Measurements from ENCODE around the gene MELTF. TPM values are rescaled to one million over a fixed set of nuclear protein-coding genes. Genes with fewer than 3 reads are reported as not detected.
A peak's percentile ranks its signal among the peaks of the same experiment; 100 is the strongest.

Gene MELTF
- total RNA-seq, 1 experiment from 2014 or later, result 9.2 TPM

DNA sequence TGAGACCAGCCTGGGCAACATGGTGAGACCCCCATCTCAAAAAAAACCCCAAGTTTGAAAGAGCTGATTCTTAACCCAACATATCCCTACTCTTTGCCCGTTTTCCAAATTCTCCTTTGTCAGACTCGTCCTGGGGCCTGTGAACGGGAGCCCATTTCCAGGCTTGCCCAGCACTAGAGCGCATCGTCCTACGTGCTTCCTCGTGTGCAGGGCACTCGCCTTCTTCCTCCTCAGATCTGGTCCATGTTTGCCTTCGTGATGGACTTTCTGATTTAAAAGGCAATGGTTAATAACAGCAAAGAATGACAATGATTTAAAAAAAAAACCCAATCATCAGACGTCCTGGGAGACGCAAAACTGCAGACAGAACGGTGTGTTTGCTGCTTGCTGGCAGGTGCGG is 10.1 kb downstream of the MELTF start:
- no peak overlapping the region for H3K4me2 ChIP-seq (ENCODE audit: insufficient read depth, insufficient read length, low read length)
- H3K27ac Mint-ChIP-seq, result no peak overlapping the region
- no peaks in the 10 kb centered on the region for H3K79me2 ChIP-seq (ENCODE audit: insufficient read depth, low read length)
- no peaks in the 10 kb centered on the region for H3K23me2 ChIP-seq (ENCODE audit: insufficient read length, low read depth, low read length, poor library complexity, severe bottlenecking)
- no peak overlapping the region for H3T11ph ChIP-seq (ENCODE audit: low read length)
- no peaks in the 10 kb centered on the region for H3K79me1 ChIP-seq (ENCODE audit: insufficient read depth, low read depth, low read length, poor library complexity, severe bottlenecking)
- H3K4ac ChIP-seq (ENCODE audit: low read depth, low read length), result no peak overlapping the region
- H3K27me3 ChIP-seq (ENCODE audit: insufficient read depth, low read length), result no peaks in the 10 kb centered on the region
- H3K56ac ChIP-seq (ENCODE audit: insufficient read length, low read depth, low read length), result no peak overlapping the region
- H4K8ac ChIP-seq (replicated peaks; ENCODE audit: insufficient read length, low read depth, low read length), result no peak overlapping the region
- no peak overlapping the region for H3K4me3 Mint-ChIP-seq
- peaks cover 8% of the 10 kb centered on the region for H3K27me3 Mint-ChIP-seq (ENCODE audit: low read depth)
- H3K23ac ChIP-seq (ENCODE audit: insufficient read length, low read depth, low read length), result no peak overlapping the region
- no peak overlapping the region for H4K5ac ChIP-seq (ENCODE audit: insufficient read length, low read depth, low read length)
- no peaks in the 10 kb centered on the region for H3K36me3 Mint-ChIP-seq (ENCODE audit: insufficient read depth in 1 of 3, low read depth in 3 of 3)
- H3K18ac ChIP-seq (ENCODE audit: insufficient read length, low read depth, low read length), result no peak overlapping the region
- H3K9ac ChIP-seq (ENCODE audit: extremely low read depth, insufficient read length, low read length), result no peak overlapping the region
- no CpG with 5 or more reads among the region's 13 CpGs for WGBS (ENCODE audit: extremely low coverage, insufficient read length, low lambda C conversion rate)
- H2BK120ac ChIP-seq (ENCODE audit: low read depth, low read length, poor library complexity, severe bottlenecking), result no peak overlapping the region
- H4K20me1 ChIP-seq (ENCODE audit: control insufficient read depth, insufficient read depth, insufficient read length), result no peaks in the 10 kb centered on the region
- no peak overlapping the region for H2BK12ac ChIP-seq (ENCODE audit: insufficient read length, low read depth, low read length)
- H3K27ac ChIP-seq (ENCODE audit: insufficient read length, low read depth, low read length), result no peak overlapping the region
- H2BK5ac ChIP-seq (ENCODE audit: insufficient read length, low read length), result no peak overlapping the region
- DNase-seq, result peak; percentile 3
- H2AFZ ChIP-seq (ENCODE audit: low read length), result no peak overlapping the region
- no peak overlapping the region for H2AK5ac ChIP-seq (ENCODE audit: insufficient read length, low read length)
- H4K91ac ChIP-seq (ENCODE audit: insufficient read length, low read depth, low read length), result no peak overlapping the region
- H2BK20ac ChIP-seq (ENCODE audit: low read depth, low read length, poor library complexity, severe bottlenecking), result no peak overlapping the region
- TF ChIP-seq, protein P1, sequence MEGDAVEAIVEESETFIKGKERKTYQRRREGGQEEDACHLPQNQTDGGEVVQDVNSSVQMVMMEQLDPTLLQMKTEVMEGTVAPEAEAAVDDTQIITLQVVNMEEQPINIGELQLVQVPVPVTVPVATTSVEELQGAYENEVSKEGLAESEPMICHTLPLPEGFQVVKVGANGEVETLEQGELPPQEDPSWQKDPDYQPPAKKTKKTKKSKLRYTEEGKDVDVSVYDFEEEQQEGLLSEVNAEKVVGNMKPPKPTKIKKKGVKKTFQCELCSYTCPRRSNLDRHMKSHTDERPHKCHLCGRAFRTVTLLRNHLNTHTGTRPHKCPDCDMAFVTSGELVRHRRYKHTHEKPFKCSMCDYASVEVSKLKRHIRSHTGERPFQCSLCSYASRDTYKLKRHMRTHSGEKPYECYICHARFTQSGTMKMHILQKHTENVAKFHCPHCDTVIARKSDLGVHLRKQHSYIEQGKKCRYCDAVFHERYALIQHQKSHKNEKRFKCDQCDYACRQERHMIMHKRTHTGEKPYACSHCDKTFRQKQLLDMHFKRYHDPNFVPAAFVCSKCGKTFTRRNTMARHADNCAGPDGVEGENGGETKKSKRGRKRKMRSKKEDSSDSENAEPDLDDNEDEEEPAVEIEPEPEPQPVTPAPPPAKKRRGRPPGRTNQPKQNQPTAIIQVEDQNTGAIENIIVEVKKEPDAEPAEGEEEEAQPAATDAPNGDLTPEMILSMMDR (conservative IDR thresholded peaks at IDR 0.05), result no peak
- no peaks in the 10 kb centered on the region; the same call in 1 of the 2 replicates for H3K4me1 ChIP-seq (ENCODE audit: insufficient read depth, low read length)
- H3K4me1 Mint-ChIP-seq, result peaks cover 27 to 28% of the 10 kb centered on the region in 2 experiments
- no peaks in the 10 kb centered on the region for H3K9me3 ChIP-seq (ENCODE audit: control insufficient read depth, low read depth, low read length)
- no peak overlapping the region for H2BK15ac ChIP-seq (ENCODE audit: low read depth, low read length)
- H3K14ac ChIP-seq (ENCODE audit: insufficient read depth, low read length), result no peak overlapping the region
- no peaks in the 10 kb centered on the region for H3K9me3 Mint-ChIP-seq

Data from H9 (cell line).